ENCODE data around the gene TAMALIN.

The TAMALIN gene

GRCh38 chr12:52037248-52037861 lies 30.6 kb downstream of the TAMALIN start:
- no peak for DNase-seq (ENCODE audit: low read depth)

GRCh38 chr12:52038447-52038846 lies 31.7 kb downstream of the TAMALIN start:
- no peak for DNase-seq (ENCODE audit: low read depth)

GRCh38 chr12:52041035-52041434 lies 34.3 kb downstream of the TAMALIN start:
- no peak for DNase-seq (ENCODE audit: low read depth)

- DNase-seq (ENCODE audit: low read depth) = no peak
Observed at GRCh38 chr12:52041695-52042123, 35.0 kb downstream of the TAMALIN start.

- DNase-seq (ENCODE audit: low read depth) = no peak
Observed at GRCh38 chr12:52042706-52043385, 36.1 kb downstream of the TAMALIN start.

GRCh38 chr12:52043386-52044212 lies 36.9 kb downstream of the TAMALIN start:
- DNase-seq (ENCODE audit: low read depth) = no peak

- peak; percentile 90 for DNase-seq (ENCODE audit: low read depth)
Observed at GRCh38 chr12:52044292-52044983, 37.7 kb downstream of the TAMALIN start.

GRCh38 chr12:52045794-52046199 lies 39.1 kb downstream of the TAMALIN start:
- no peak for DNase-seq (ENCODE audit: low read depth)

- DNase-seq (ENCODE audit: low read depth) = no peak
Observed at GRCh38 chr12:52046859-52047258, 40.1 kb downstream of the TAMALIN start.

- no peak for DNase-seq (ENCODE audit: low read depth)
Observed at GRCh38 chr12:52049286-52049685, 42.5 kb downstream of the TAMALIN start.

GRCh38 chr12:52049688-52050087 lies 42.9 kb downstream of the TAMALIN start:
- DNase-seq (ENCODE audit: low read depth) = no peak

GRCh38 chr12:52050116-52050757 lies 43.5 kb downstream of the TAMALIN start:
- no peak for DNase-seq (ENCODE audit: low read depth)

- peak; percentile 82 for DNase-seq (ENCODE audit: low read depth)
Observed at GRCh38 chr12:52050758-52051541, 44.2 kb downstream of the TAMALIN start, which contains the start of gene NR4A1. Gene NR4A1, plus strand, starts transcription at chr12:52051442. Its CDS starts 2,887 bp downstream, at chr12:52054329.

GRCh38 chr12:52052468-52053186 lies 45.9 kb downstream of the TAMALIN start:
- no peak for DNase-seq (ENCODE audit: low read depth)

- no peak for DNase-seq (ENCODE audit: low read depth)
Observed at GRCh38 chr12:52053536-52054209, 46.9 kb downstream of the TAMALIN start.

- no peak for DNase-seq (ENCODE audit: low read depth)
Observed at GRCh38 chr12:52054231-52054832, 47.6 kb downstream of the TAMALIN start.

- DNase-seq (ENCODE audit: low read depth) = no peak
Observed at GRCh38 chr12:52054833-52055730, 48.3 kb downstream of the TAMALIN start.
